Lower leg skin (tissue), 4 donors: ENCODE measurements around the gene PCYT2. TPM values are rescaled to one million over a fixed set of nuclear protein-coding genes. Genes with fewer than 3 reads are reported as not detected.

ENCODE experiments used
- DNase-seq, 2 donors: peaks; one replicate each; pipeline ENCODE4 v3.0.0-alpha.2; 2019; ENCODE audit warnings: low spot score in 2 of 2
- H3K4me3 ChIP-seq: fragments of 200-600 bp; sonication (generic); 2 replicates; pipeline ENCODE4 v1.5.1; 2017; ENCODE audit warnings: mild to moderate bottlenecking, low read depth; ENCODE audit not compliant: poor library complexity, severe bottlenecking
- CTCF ChIP-seq, 3 donors: fragments of 450-650 bp; IDR thresholded peaks; one replicate each; pipeline ENCODE4 v1.5.1; 2016; ENCODE audit warnings: antibody characterized with exemption in 3 of 3, mild to moderate bottlenecking in 3 of 3, moderate library complexity in 2 of 3
- POLR2A ChIP-seq, 2 donors: fragments of 450-650 bp; IDR thresholded peaks; one replicate each; pipeline ENCODE4 v1.6.1; 2016 to 2017; ENCODE audit warnings: antibody characterized with exemption in 2 of 2, mild to moderate bottlenecking in 1 of 2, moderate library complexity in 1 of 2
- WGBS, 2 donors: methylation state at CpG; one replicate each; pipeline ENCODE4 v1.1.5; 2018; 5-methylcytosine and 5-hydroxymethylcytosine counted together
- intact Hi-C: fragments of 100-400 bp; cut with DNase I; formaldehyde crosslinking; loops from one replicate; pipeline ENCODE4 v1.15.0; 2023; ENCODE audit warnings: low total_unique reads
- total RNA-seq, 4 donors: library from RNA; depleted of rRNA; stranded (reverse); fragments of >200 nt; gene quantifications; one replicate each; pipeline ENCODE4 v1.1.0, GENCODE V29; 2016

Gene PCYT2
- total RNA-seq, 4 donors from 2014 or later: 16.2 to 37.0 (median 25.3) TPM

- no peak for DNase-seq
- H3K4me3 ChIP-seq: no peak overlapping the region
- 72 to 75% methylated on average over 20 of the region's 20 CpGs for WGBS, 2 donors
- intact Hi-C loops: no loop called here
- TF ChIP-seq POLR2A (IDR thresholded peaks at IDR 0.05): no peak
- TF ChIP-seq CTCF (IDR thresholded peaks at IDR 0.05): no peak
These were observed 19.2 kb upstream of the PCYT2 start for GRCh38 chr17:81930142-81931125.

DNA sequence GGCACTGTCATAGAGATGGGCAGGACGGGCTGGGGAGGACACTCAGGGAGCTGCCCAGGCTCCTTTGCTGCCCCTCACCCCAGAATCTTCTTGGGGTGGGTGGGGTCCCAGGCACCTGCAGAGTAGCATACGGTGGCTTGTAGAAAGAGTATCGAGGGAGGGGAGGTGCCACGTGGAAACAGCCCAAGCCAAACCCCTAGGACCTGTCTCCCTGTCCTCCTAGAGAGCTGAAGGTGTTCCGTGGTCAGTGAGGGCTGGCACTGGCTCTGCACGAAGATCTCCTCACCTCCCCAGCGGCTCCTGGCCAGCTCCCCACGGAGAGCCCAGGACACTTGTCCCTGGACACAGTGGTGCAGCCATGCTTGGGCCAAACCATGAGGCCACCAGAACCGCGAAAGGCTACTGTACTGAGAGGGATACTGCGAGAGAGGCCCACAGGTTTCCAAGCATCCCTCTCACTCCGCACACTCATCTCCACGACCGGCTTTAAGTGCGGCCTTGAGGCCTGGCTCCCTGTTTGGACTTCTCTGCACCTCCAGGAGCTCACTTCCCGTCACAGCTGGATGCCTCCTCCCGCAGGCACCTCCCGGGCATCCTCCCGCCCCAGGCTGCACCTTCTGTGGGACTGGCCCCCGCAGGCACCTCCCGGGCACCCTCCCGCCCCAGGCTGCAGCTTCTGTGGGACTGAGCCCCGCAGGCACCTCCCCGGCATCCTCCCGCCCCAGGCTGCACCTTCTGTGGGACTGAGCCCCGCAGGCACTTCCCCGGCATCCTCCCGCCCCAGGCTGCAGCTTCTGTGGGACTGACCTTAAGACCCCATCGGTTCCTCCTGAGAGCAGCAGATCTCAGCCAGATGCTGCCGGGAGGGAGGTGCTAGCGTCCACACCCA is 18.3 kb upstream of the PCYT2 start:
- WGBS, 2 donors: 90% methylated on average over 31 of the region's 31 CpGs
- no peak overlapping the region for H3K4me3 ChIP-seq
- intact Hi-C loops: no loop called here
- TF ChIP-seq CTCF (IDR thresholded peaks at IDR 0.05) (no peak), POLR2A (IDR thresholded peaks at IDR 0.05) (no peak)
- DNase-seq: no peak

- DNase-seq: no peak
- intact Hi-C loops: no loop called here
- 21 to 28% methylated on average over 21 to 31 of the region's 44 CpGs for WGBS, 2 donors
- TF ChIP-seq POLR2A (IDR thresholded peaks at IDR 0.05) (no peak), CTCF (IDR thresholded peaks at IDR 0.05) (no peak)
- peak overlapping the region; percentile 20 for H3K4me3 ChIP-seq
These were observed 17.5 kb upstream of the PCYT2 start for GRCh38 chr17:81928544-81929252.

DNA sequence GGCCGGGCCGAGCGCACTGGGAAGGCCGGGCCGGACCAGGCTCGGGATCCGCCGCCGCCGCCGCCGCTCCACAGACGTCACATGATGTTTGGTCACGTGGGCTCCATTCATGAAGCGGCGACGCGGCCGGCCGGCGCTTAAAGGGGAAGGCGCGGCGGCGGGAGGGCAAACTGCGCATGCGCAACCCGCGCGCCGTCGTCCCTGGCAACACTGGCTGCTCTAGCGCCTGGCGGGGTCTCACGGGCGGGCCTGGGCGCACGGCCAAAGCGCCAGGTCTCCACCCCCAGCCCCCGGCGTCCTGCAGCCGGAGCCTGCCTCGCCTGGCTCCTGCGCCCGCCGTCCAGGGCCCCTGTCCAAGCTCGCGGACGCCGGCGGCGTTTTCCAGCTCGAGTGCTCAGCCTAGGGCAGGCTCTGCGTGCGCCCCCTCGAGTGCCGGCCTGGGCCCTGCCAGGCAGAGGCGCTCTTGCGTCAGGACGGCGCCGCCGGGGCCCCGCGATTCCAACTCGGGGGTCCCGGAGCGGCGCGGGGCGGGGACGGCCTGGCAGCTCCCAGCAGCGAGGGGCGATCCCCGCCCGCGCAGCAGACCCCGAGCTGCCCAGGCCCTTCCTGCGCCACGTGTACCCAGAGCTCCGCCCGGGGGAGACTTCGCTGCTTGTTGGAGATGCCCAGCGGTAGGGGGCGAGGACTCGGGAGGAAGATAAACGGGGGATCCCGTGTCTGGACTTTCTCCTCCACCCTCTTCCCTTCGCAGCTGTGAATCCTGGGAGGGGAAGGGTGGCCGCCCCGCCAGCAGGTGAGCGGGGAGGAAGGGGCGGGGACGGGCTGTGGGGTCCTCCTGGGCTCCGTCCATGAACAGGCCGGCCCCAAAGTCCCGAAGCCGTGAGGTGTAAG is 16.7 kb upstream of the PCYT2 start, which contains the start of gene MAFG:
MAFG (minus strand) TSS at position 83 of the 891 bp plus-strand sequence. CDS start 4,550 bp downstream, outside the sequence.
- intact Hi-C loops: no loop called here
- 1 to 2% methylated on average over 25 to 39 of the region's 98 CpGs for WGBS, 2 donors
- peak within 1 kb of the TSS; percentile 81 for H3K4me3 ChIP-seq
- TF ChIP-seq POLR2A (IDR thresholded peaks at IDR 0.05): no peak
- no peak for TF ChIP-seq CTCF (IDR thresholded peaks at IDR 0.05)
- DNase-seq: peak; percentile 87 to 98
